Measurements from ENCODE around the gene SLC66A3.

The SLC66A3 gene

DNA sequence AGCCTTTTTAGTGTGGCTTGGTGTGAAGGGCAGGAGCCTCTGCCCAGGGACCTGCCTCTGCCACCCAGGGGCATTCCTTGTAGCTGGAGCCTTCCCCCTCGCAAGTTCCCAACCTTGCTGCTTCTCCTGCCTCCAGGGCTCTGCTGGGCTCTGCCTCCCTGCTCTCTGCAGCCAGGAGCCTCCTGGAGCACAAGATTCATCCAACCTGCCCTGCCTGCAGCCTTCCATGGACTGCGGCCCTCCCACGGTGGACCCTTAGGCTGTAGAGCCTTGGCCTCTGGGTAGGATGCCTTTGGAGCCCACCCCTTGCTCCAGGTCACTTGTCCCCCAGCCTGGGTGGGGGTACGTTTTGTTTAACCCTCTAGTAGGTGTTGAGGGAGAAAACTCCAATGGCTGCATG lies 2.5 kb downstream of the SLC66A3 start:
- TF ChIP-seq, protein P1, sequence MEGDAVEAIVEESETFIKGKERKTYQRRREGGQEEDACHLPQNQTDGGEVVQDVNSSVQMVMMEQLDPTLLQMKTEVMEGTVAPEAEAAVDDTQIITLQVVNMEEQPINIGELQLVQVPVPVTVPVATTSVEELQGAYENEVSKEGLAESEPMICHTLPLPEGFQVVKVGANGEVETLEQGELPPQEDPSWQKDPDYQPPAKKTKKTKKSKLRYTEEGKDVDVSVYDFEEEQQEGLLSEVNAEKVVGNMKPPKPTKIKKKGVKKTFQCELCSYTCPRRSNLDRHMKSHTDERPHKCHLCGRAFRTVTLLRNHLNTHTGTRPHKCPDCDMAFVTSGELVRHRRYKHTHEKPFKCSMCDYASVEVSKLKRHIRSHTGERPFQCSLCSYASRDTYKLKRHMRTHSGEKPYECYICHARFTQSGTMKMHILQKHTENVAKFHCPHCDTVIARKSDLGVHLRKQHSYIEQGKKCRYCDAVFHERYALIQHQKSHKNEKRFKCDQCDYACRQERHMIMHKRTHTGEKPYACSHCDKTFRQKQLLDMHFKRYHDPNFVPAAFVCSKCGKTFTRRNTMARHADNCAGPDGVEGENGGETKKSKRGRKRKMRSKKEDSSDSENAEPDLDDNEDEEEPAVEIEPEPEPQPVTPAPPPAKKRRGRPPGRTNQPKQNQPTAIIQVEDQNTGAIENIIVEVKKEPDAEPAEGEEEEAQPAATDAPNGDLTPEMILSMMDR (IDR thresholded peaks at IDR 0.05; ENCODE audit: low read depth, low read length): no peak
- no peak overlapping the region for H3K4me3 ChIP-seq (ENCODE audit: low read depth, low read length)

DNA sequence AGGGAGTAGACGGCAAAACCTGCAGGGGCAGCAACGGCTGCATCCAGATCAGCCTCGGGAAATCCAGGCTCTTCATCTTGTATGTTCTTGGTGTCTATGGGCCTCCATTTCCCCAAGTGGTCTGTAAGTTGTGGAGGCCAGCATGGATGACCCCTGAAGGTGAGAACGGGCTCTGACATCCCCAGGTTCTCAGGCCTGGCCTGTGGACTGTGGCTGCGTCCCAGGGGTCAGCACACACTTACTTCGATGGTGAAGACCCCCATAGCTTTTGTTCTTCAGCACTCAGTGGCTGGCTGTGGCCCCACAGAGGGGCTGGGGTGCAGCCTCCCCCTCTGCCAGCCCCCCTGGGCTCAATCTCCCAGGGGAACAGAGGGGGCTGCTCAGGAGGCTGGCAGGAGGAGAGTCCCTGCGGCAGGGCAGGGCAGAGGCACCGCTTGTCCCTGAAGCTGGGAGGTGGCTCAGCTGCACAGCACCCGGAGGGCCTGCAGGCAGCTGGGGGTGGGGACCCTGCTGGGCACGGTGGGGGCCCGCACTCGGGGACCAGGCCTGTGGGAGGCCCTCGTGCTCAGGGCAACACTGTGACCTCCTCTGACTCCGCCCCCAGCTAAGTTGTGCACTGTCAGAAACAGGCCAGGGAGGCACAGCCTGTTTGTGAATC lies 3.8 kb downstream of the SLC66A3 start:
- TF ChIP-seq, protein P1 (IDR thresholded peaks at IDR 0.05; ENCODE audit: low read depth, low read length): no peak
- no peak overlapping the region for H3K4me3 ChIP-seq (ENCODE audit: low read depth, low read length)

- TF ChIP-seq, protein P1 (IDR thresholded peaks at IDR 0.05; ENCODE audit: low read depth, low read length): no peak
- no peak overlapping the region for H3K4me3 ChIP-seq (ENCODE audit: low read depth, low read length)
Measured at GRCh38 chr2:11159574-11160170, 4.4 kb downstream of the SLC66A3 start.

GRCh38 chr2:11160256-11160655 lies 5.0 kb downstream of the SLC66A3 start:
- no peak overlapping the region for H3K4me3 ChIP-seq (ENCODE audit: low read depth, low read length)
- TF ChIP-seq, protein P1 (IDR thresholded peaks at IDR 0.05; ENCODE audit: low read depth, low read length): no peak

DNA sequence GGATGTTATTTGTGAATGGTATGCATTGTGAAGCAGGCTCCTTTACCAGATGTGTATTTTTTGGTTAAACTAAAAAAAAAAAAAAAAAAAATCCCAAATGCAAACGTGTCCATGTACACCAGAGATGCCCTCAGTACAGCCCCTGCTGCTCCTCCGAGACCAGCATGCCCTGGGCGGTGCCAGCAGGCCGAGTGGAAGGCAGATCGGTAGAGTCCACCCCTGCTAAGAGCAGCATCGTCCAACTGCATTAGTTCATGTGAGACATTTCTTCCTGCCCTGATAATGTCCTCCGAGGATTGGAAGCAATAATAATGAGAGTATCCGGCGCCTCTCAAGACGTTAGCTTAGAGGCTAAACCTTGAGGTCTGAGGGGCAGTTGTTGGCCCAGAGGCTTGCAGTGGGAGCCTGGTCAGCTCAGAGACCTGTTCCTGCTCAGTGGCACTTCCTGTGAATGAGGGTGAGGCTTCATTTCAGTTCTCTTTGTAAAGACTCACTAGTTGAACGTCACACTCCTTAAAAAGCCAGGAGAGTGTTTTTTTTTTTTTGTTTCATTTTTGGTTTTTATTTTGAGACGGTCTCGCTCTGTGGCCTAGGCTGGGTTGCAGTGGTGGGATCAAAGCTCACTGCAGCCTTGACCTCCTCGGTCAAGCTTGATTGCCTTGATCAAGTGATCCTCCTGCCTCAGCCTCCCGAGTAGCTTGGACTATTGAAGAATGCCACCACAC lies 5.6 kb downstream of the SLC66A3 start:
- no peak overlapping the region for H3K4me3 ChIP-seq (ENCODE audit: low read depth, low read length)
- TF ChIP-seq, protein P1 (IDR thresholded peaks at IDR 0.05; ENCODE audit: low read depth, low read length): no peak

GRCh38 chr2:11161747-11162146 lies 6.5 kb downstream of the SLC66A3 start:
- TF ChIP-seq, protein P1 (IDR thresholded peaks at IDR 0.05; ENCODE audit: low read depth, low read length): no peak

More at GRCh38 chr2:11161747-11162146, 6.5 kb downstream of the SLC66A3 start:
- H3K4me3 ChIP-seq (ENCODE audit: low read depth, low read length): no peak overlapping the region
